ACHN (cell line): Measurements from ENCODE around the gene IGFBPL1.
A peak's percentile ranks its signal among the peaks of the same experiment; 100 is the strongest.

Experiments used
- DNase-seq: peaks from one replicate; pipeline ENCODE4 v3.0.0-alpha.2; 2015
- in situ Hi-C: cut with HindIII; loops from 2 replicates; pipeline ENCODE4 v1.10.0; 2017; ENCODE audit warnings: low sequenced_read_pairs, low pct_ligation_motif_present, low pct_unique_long_range_greater_than_20kb

Gene IGFBPL1

DNA sequence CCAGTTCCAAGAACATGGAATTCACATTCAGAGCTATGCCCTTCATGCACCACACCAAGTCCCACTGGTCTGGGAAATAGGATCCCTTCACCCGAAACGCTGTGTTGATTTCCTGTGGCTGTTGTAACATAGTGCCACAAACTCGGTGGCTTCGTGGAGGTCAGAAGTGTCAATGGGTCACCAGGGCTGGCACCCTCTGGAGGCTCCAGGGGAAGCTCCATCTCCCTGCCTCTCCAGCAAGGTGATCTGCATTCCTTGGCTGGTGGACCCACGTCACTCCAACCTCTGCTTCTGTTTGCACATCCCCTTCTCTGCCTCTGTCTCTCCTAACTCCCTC, 60.7 kb downstream of the IGFBPL1 start:
- DNase-seq, result no peak
- in situ Hi-C loops, result no loop called here

GRCh38 chr9:38362852-38363588, 61.2 kb downstream of the IGFBPL1 start:
- in situ Hi-C loops, result no loop called here
- peak; percentile 58 for DNase-seq

GRCh38 chr9:38361473-38361850, 62.8 kb downstream of the IGFBPL1 start:
- in situ Hi-C loops, result no loop called here
- DNase-seq, result no peak

- in situ Hi-C loops, result no loop called here
- DNase-seq, result no peak
These were observed 63.3 kb downstream of the IGFBPL1 start for GRCh38 chr9:38360839-38361472.

DNA sequence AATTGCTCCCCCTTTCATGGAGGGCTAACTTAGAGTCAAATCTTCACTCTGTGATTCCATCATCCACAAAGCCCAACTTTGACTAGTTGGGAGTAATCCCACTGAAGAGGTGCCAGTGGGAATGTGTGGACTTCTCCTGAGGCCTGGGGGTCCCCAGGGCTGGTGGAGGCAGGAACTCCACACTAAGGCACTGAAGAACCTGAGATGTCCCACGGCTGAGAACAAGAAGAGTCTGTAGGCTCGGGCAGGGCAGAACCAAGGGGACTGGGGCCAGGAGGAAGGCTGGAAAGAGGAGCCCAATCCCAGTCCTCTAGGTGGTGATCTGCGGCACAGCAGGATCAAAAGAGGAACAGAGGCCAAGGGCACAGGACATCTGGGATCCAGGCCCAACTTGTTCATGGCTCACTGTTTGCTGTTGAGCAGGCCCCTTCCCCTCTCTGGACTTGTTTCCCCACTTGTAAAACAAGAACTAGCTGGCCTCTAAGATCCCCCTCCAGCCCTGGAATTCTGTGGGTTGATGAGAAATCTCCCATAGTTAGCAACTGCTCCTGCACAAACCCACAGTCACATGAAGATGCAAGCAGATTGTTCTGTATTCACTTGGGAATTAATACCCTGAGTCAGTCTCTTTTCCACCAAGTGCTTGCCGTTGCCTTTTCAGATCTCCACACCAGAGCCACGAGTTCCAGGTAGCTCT, 64.4 kb downstream of the IGFBPL1 start:
- in situ Hi-C loops, result no loop called here
- DNase-seq, result no peak

DNA sequence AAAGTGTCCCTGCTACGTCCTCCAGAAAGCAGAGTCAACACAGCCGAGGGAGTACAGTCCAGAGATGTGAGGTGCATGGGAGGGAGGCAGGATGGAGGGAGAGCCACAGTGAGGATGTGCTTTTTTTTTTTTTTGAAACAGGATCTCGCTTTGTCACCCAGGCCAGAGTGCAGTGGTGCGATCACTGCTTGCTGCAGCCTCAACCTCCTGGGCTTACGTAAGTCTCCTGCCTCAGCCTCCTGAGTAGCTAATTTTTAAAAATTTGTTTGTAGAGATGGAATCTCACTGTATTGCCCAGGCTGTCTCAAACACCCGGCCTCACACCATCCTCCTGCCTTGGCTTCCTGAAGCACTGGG, 65.0 kb downstream of the IGFBPL1 start:
- DNase-seq, result no peak
- in situ Hi-C loops, result no loop called here

- DNase-seq, result no peak
- in situ Hi-C loops, result no loop called here
These were observed 65.6 kb downstream of the IGFBPL1 start for GRCh38 chr9:38358390-38359296.

GRCh38 chr9:38357350-38358114, 66.7 kb downstream of the IGFBPL1 start:
- in situ Hi-C loops, result no loop called here
- no peak for DNase-seq

DNA sequence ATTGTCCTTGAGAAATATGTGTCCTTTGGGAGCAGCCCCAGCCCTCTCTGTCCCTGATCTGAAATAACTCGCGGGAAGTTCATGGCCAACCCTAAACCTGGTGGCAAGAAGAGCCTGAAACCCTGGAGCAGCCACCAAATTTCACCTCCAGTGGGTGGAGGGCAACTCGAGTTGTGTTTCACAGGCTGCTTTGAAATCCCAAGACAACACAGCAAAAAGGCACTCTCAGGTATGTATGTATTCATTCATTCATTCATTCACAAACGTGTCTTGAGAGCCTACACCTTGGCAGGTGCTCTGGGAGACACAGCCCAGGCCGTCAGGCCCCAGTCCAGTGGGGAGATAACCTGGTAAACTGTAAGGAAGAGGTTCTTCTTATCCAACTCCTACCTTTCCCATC, 67.4 kb downstream of the IGFBPL1 start:
- no peak for DNase-seq
- in situ Hi-C loops, result no loop called here
